ENCODE measurements around the gene GALNT1. TPM values are rescaled to one million over a fixed set of nuclear protein-coding genes. Genes with fewer than 3 reads are reported as not detected.

GALNT1 gene
- total and polyA plus RNA-seq, 2 of the 4 experiments (the other 2 are of a cell fraction), result 24.9 to 43.9 TPM

GRCh38 chr18:35542356-35542755, 39.2 kb upstream of the GALNT1 start:
- Histone ChIP-seq H3K4me1 (ENCODE audit: control insufficient read depth, insufficient read depth, low read length) (no peaks in the 10 kb centered on the region), H3K27ac (ENCODE audit: insufficient read depth, low read length) (no peak overlapping the region), H3K27me3 (ENCODE audit: control insufficient read depth, insufficient read depth, low read length) (peaks cover 9% of the 10 kb centered on the region), H4K20me1 (ENCODE audit: insufficient read depth, low read length) (no peaks in the 10 kb centered on the region), H2BK15ac (ENCODE audit: low read depth, low read length) (no peak overlapping the region), H3K4ac (ENCODE audit: low read depth, low read length) (no peak overlapping the region), H4K8ac (ENCODE audit: low read depth in 2 of 2, low read length in 2 of 2) (no peak overlapping the region), H4K91ac (ENCODE audit: insufficient read depth, low read depth, low read length) (no peak overlapping the region), H3K4me2 (ENCODE audit: low read depth, low read length) (no peak overlapping the region), H3K36me3 (ENCODE audit: control insufficient read depth, insufficient read depth, low read length) (no peaks in the 10 kb centered on the region), H3K23ac (ENCODE audit: low read depth, low read length) (no peak overlapping the region), H2BK120ac (ENCODE audit: low read depth, low read length) (no peak overlapping the region), H2AK5ac (ENCODE audit: low read depth, low read length) (no peak overlapping the region), H3K56ac (ENCODE audit: extremely low read depth, insufficient read depth, low read length) (no peak overlapping the region), H3K4me3 (ENCODE audit: insufficient read depth, low read depth, low read length) (no peak overlapping the region), H2BK5ac (ENCODE audit: low read depth, low read length, poor library complexity, severe bottlenecking) (no peak overlapping the region), H2BK20ac (ENCODE audit: low read depth, low read length) (no peak overlapping the region), H3K79me1 (ENCODE audit: low read depth in 1 of 2, low read length in 2 of 2) (no peaks in the 10 kb centered on the region), H2AK9ac (replicated peaks; ENCODE audit: low read depth, low read length, poor library complexity) (no peak overlapping the region), H3K9me3 (ENCODE audit: control insufficient read depth, insufficient read depth, low read length) (no peaks in the 10 kb centered on the region), H3K18ac (ENCODE audit: low read depth, low read length) (no peak overlapping the region), H3K14ac (replicated peaks; ENCODE audit: low read depth, low read length) (no peak overlapping the region), H4K5ac (ENCODE audit: low read depth, low read length) (no peak overlapping the region), H3K9me1 (ENCODE audit: insufficient read depth, low read length) (no peaks in the 10 kb centered on the region), H2AFZ (replicated peaks; ENCODE audit: low read length, poor library complexity) (no peak overlapping the region), H3K9ac (ENCODE audit: low read depth, low read length) (no peak overlapping the region)
- intact Hi-C loops (cut with micrococcal nuclease) (no loop called here), dilution Hi-C loops (cut with HindIII; ENCODE audit: low sequenced_read_pairs, unreplicated experiment) (no loop called here), in situ Hi-C loops (cut with MboI; ENCODE audit: low sequenced_read_pairs) (no loop called here)
- no peak for DNase-seq
- TF ChIP-seq MAZ (IDR thresholded peaks at IDR 0.05; ENCODE audit: borderline replicate concordance, low read depth, low read length) (no peak), CEBPB (IDR thresholded peaks at IDR 0.05; ENCODE audit: low read depth, low read length) (no peak), SMC3 (IDR thresholded peaks at IDR 0.05; ENCODE audit: low read depth, low read length) (no peak), USF2 (IDR thresholded peaks at IDR 0.05; ENCODE audit: low read depth, low read length) (no peak), MXI1 (IDR thresholded peaks at IDR 0.05; ENCODE audit: borderline replicate concordance, low read depth, low read length) (no peak), FOS (IDR thresholded peaks at IDR 0.05; ENCODE audit: low read depth, low read length) (no peak), CHD1 (IDR thresholded peaks at IDR 0.05; ENCODE audit: low read depth, low read length) (no peak), RAD21 (IDR thresholded peaks at IDR 0.05; ENCODE audit: low read length) (no peak), MAFK (IDR thresholded peaks at IDR 0.05; ENCODE audit: low read depth, low read length) (no peak), CTCF (conservative IDR thresholded peaks at IDR 0.05; ENCODE audit: low read depth, low read length) (no peak), BHLHE40 (IDR thresholded peaks at IDR 0.05; ENCODE audit: low read depth, low read length) (no peak), ELK1 (IDR thresholded peaks at IDR 0.05; ENCODE audit: borderline replicate concordance, low read depth, low read length) (no peak), RCOR1 (IDR thresholded peaks at IDR 0.05; ENCODE audit: insufficient replicate concordance, low read length) (no peak), RFX5 (IDR thresholded peaks at IDR 0.05; ENCODE audit: low read depth, low read length) (no peak), NFE2L2 (IDR thresholded peaks at IDR 0.05; ENCODE audit: low read depth, low read length) (no peak), POLR2A (IDR thresholded peaks at IDR 0.05; ENCODE audit: low read depth, low read length) (no peak)
- BruUV-seq (replicated peaks), result no TSS peak
- ChIA-PET POLR2A (ENCODE audit: unreplicated experiment) (no interaction called here), CTCF (no interaction called here)
- ATAC-seq (ENCODE audit: low read depth), result no peak
